Ovary (tissue), 3 donors: Measurements from ENCODE around the gene SLC44A4.

Experiments
- POLR2A ChIP-seq: fragments of 450-650 bp; IDR thresholded peaks from one replicate; pipeline ENCODE4 v1.6.1; 2017; ENCODE audit warnings: antibody characterized with exemption, mild to moderate bottlenecking, moderate library complexity
- TF ChIP-seq, protein P1 (sequence below), 3 donors: fragments of 450-650 bp in 2 of 3; fragments of 200-600 bp in 1 of 3; IDR thresholded peaks; one replicate each; pipeline versions ENCODE4 v1.5.1 to v1.8.0; 2016 to 2022; ENCODE audit warnings: antibody characterized with exemption in 3 of 3, mild to moderate bottlenecking in 1 of 3
- donor health status: DM: no; HTN: no; CAD: no.

GRCh38 chr6:31899882-31900722, 21.3 kb upstream of the SLC44A4 start:
- TF ChIP-seq, protein P1, sequence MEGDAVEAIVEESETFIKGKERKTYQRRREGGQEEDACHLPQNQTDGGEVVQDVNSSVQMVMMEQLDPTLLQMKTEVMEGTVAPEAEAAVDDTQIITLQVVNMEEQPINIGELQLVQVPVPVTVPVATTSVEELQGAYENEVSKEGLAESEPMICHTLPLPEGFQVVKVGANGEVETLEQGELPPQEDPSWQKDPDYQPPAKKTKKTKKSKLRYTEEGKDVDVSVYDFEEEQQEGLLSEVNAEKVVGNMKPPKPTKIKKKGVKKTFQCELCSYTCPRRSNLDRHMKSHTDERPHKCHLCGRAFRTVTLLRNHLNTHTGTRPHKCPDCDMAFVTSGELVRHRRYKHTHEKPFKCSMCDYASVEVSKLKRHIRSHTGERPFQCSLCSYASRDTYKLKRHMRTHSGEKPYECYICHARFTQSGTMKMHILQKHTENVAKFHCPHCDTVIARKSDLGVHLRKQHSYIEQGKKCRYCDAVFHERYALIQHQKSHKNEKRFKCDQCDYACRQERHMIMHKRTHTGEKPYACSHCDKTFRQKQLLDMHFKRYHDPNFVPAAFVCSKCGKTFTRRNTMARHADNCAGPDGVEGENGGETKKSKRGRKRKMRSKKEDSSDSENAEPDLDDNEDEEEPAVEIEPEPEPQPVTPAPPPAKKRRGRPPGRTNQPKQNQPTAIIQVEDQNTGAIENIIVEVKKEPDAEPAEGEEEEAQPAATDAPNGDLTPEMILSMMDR (IDR thresholded peaks at IDR 0.05): no peak
- no peak for TF ChIP-seq POLR2A
